GM12872 (cell line): ENCODE results near the gene COG4.

Experiments
- CTCF ChIP-seq: IDR thresholded peaks from 3 replicates; pipeline ENCODE4 v1.5.1; 2011; ENCODE audit warnings: low read depth, mild to moderate bottlenecking, low read length, moderate library complexity; ENCODE audit not compliant: insufficient read depth

The COG4 gene

GRCh38 chr16:70437017-70437581, 86.3 kb downstream of the COG4 start:
- no peak for TF ChIP-seq CTCF

GRCh38 chr16:70434484-70435260, 88.7 kb downstream of the COG4 start:
- no peak for TF ChIP-seq CTCF

GRCh38 chr16:70433458-70434103, 89.8 kb downstream of the COG4 start:
- TF ChIP-seq CTCF, result no peak

- TF ChIP-seq CTCF, result no peak
Measured at GRCh38 chr16:70432723-70433457, 90.5 kb downstream of the COG4 start.

GRCh38 chr16:70432356-70432722, 91.0 kb downstream of the COG4 start:
- TF ChIP-seq CTCF, result no peak

- TF ChIP-seq CTCF, result no peak
Measured at GRCh38 chr16:70430667-70431536, 92.5 kb downstream of the COG4 start.
